NCI-H146 treated with DMSO at 0.1 percent for 48 hours (cell line): Measurements from ENCODE around the gene KDM4B.

Experiments used
- DNase-seq: peaks from one replicate; lab custom pipeline; 2025; ENCODE audit not compliant: unreplicated experiment; lab: John Stamatoyannopoulos, UW

KDM4B gene

GRCh38 chr19:5032101-5032967 lies 63.4 kb downstream of the KDM4B start:
- no peak for DNase-seq

GRCh38 chr19:5035105-5035761 lies 66.3 kb downstream of the KDM4B start:
- no peak for DNase-seq

GRCh38 chr19:5035793-5036697 lies 67.1 kb downstream of the KDM4B start:
- no peak for DNase-seq

- no peak for DNase-seq
Observed at GRCh38 chr19:5036698-5037563, 68.0 kb downstream of the KDM4B start.

- DNase-seq: no peak
Observed at GRCh38 chr19:5037936-5038335, 69.0 kb downstream of the KDM4B start.

GRCh38 chr19:5038631-5039271 lies 69.8 kb downstream of the KDM4B start:
- DNase-seq: no peak

- DNase-seq: no peak
Observed at GRCh38 chr19:5039642-5040543, 71.0 kb downstream of the KDM4B start.

GRCh38 chr19:5040544-5041167 lies 71.7 kb downstream of the KDM4B start:
- DNase-seq: no peak

GRCh38 chr19:5041168-5041912 lies 72.4 kb downstream of the KDM4B start:
- no peak for DNase-seq

- DNase-seq: no peak
Observed at GRCh38 chr19:5041913-5042187, 72.9 kb downstream of the KDM4B start.

- no peak for DNase-seq
Observed at GRCh38 chr19:5042556-5042955, 73.6 kb downstream of the KDM4B start.

- DNase-seq: no peak
Observed at GRCh38 chr19:5045029-5045428, 76.1 kb downstream of the KDM4B start.

- DNase-seq: no peak
Observed at GRCh38 chr19:5045956-5046338, 77.0 kb downstream of the KDM4B start.

GRCh38 chr19:5046339-5047039 lies 77.6 kb downstream of the KDM4B start:
- peak; percentile 84 for DNase-seq

GRCh38 chr19:5047251-5047935 lies 78.5 kb downstream of the KDM4B start:
- no peak for DNase-seq

- peak; percentile 18 for DNase-seq
Observed at GRCh38 chr19:5048091-5048726, 79.3 kb downstream of the KDM4B start.
